ENCODE measurements around the gene TXNRD2. TPM values are rescaled to one million over a fixed set of nuclear protein-coding genes. Genes with fewer than 3 reads are reported as not detected.

Gene TXNRD2
- polyA plus RNA-seq, 1 donor from 2014 or later = 4.1 TPM

- Histone ChIP-seq H3F3A (ENCODE audit: insufficient read depth, low read length, poor library complexity, severe bottlenecking) (no peaks in the 10 kb centered on the region), H3K9me2 (ENCODE audit: insufficient read depth, low read length) (no peaks in the 10 kb centered on the region), H3K79me2 (replicated peaks; ENCODE audit: insufficient read depth, low read length) (no peaks in the 10 kb centered on the region), H3K9me3 (ENCODE audit: low read length) (no peaks in the 10 kb centered on the region), H3K4me2 (ENCODE audit: low read length) (no peak overlapping the region), H2AFZ (ENCODE audit: low read depth, low read length) (no peak overlapping the region), H3K27ac (ENCODE audit: low read length) (no peak overlapping the region), H3K4me3 (ENCODE audit: low read length) (no peak overlapping the region), H3K27me3 (ENCODE audit: insufficient read depth, low read depth, low read length) (no peaks in the 10 kb centered on the region), H3K9ac (ENCODE audit: low read length) (no peak overlapping the region), H4K20me1 (ENCODE audit: insufficient read depth) (no peaks in the 10 kb centered on the region), H3K36me3 (ENCODE audit: insufficient read depth, low read length) (no peaks in the 10 kb centered on the region)
- no peak for TF ChIP-seq TAF1 (IDR thresholded peaks at IDR 0.05; ENCODE audit: low read depth)
These were observed 43.5 kb downstream of the TXNRD2 start for GRCh38 chr22:19898145-19898544.

- H3K27ac ChIP-seq (ENCODE audit: low read length) = no peak overlapping the region
- H3K4me3 ChIP-seq (ENCODE audit: low read length) = no peak overlapping the region
- H3K27me3 ChIP-seq (ENCODE audit: insufficient read depth, low read depth, low read length) = no peaks in the 10 kb centered on the region
- TF ChIP-seq RAD21 (conservative IDR thresholded peaks at IDR 0.05) (no peak), SMC3 (conservative IDR thresholded peaks at IDR 0.05; ENCODE audit: poor library complexity) (no peak), POLR2AphosphoS5 (IDR thresholded peaks at IDR 0.05) (no peak), EZH2 (IDR thresholded peaks at IDR 0.05; ENCODE audit: borderline replicate concordance, insufficient read depth, low read length, poor library complexity, severe bottlenecking) (no peak), REST (IDR thresholded peaks at IDR 0.05; ENCODE audit: borderline replicate concordance) (no peak), TAF1 (IDR thresholded peaks at IDR 0.05; ENCODE audit: low read depth) (no peak)
- no peak overlapping the region for H3K4me2 ChIP-seq (ENCODE audit: low read length)
- no peak overlapping the region for H3K9ac ChIP-seq (ENCODE audit: low read length)
- H4K20me1 ChIP-seq (ENCODE audit: insufficient read depth) = no peaks in the 10 kb centered on the region
- no peak overlapping the region for H2AFZ ChIP-seq (ENCODE audit: low read depth, low read length)
- no peaks in the 10 kb centered on the region for H3K36me3 ChIP-seq (ENCODE audit: insufficient read depth, low read length)
- no peaks in the 10 kb centered on the region for H3K9me3 ChIP-seq (ENCODE audit: low read length)
- H3K79me2 ChIP-seq (replicated peaks; ENCODE audit: insufficient read depth, low read length) = no peaks in the 10 kb centered on the region
- no peaks in the 10 kb centered on the region for H3K9me2 ChIP-seq (ENCODE audit: insufficient read depth, low read length)
- no peaks in the 10 kb centered on the region for H3F3A ChIP-seq (ENCODE audit: insufficient read depth, low read length, poor library complexity, severe bottlenecking)
These were observed 43.9 kb downstream of the TXNRD2 start for GRCh38 chr22:19897726-19898125.

- Histone ChIP-seq H3K9ac (ENCODE audit: low read length) (no peak overlapping the region), H3K27ac (ENCODE audit: low read length) (no peak overlapping the region), H3K9me2 (ENCODE audit: insufficient read depth, low read length) (no peaks in the 10 kb centered on the region), H3K27me3 (ENCODE audit: insufficient read depth, low read depth, low read length) (no peaks in the 10 kb centered on the region), H4K20me1 (ENCODE audit: insufficient read depth) (no peaks in the 10 kb centered on the region), H3K4me3 (ENCODE audit: low read length) (no peak overlapping the region), H2AFZ (ENCODE audit: low read depth, low read length) (no peak overlapping the region), H3K4me2 (ENCODE audit: low read length) (no peak overlapping the region), H3K36me3 (ENCODE audit: insufficient read depth, low read length) (no peaks in the 10 kb centered on the region), H3K9me3 (ENCODE audit: low read length) (no peaks in the 10 kb centered on the region), H3F3A (ENCODE audit: insufficient read depth, low read length, poor library complexity, severe bottlenecking) (no peaks in the 10 kb centered on the region), H3K79me2 (replicated peaks; ENCODE audit: insufficient read depth, low read length) (no peaks in the 10 kb centered on the region)
- TF ChIP-seq SMC3 (conservative IDR thresholded peaks at IDR 0.05; ENCODE audit: poor library complexity) (no peak), TAF1 (IDR thresholded peaks at IDR 0.05; ENCODE audit: low read depth) (no peak), REST (IDR thresholded peaks at IDR 0.05; ENCODE audit: borderline replicate concordance) (no peak), MXI1 (conservative IDR thresholded peaks at IDR 0.05; ENCODE audit: poor library complexity, severe bottlenecking) (no peak), EP300 (conservative IDR thresholded peaks at IDR 0.05; ENCODE audit: poor library complexity, severe bottlenecking) (no peak), CTCF (IDR thresholded peaks at IDR 0.05; ENCODE audit: poor library complexity, severe bottlenecking) (no peak)
These were observed 44.8 kb downstream of the TXNRD2 start for GRCh38 chr22:19896665-19897355.
